T-helper 2 cell (primary cell): Measurements from ENCODE around the gene DNAH8.
"Not testable (repeated sequence)": the region's sequence is repeated elsewhere in the genome, so short reads cannot be mapped to it uniquely, and the experiment has no call there.

Experiments used
- DNase-seq, 5 experiments: peaks; one replicate each; pipeline versions ENCODE4 v3.0.0 to v3.0.0-alpha.2; 2012 to 2022

DNAH8 gene

GRCh38 chr6:38750968-38751615 lies 36.0 kb downstream of the DNAH8 start:
- DNase-seq, result peak in 1 of 5 experiments; percentile 3

- no peak for DNase-seq
Measured at GRCh38 chr6:38753707-38754106, 38.6 kb downstream of the DNAH8 start.

- DNase-seq, result no peak
Measured at GRCh38 chr6:38755207-38755606, 40.1 kb downstream of the DNAH8 start.

- DNase-seq, result no peak
Measured at GRCh38 chr6:38755874-38756273, 40.8 kb downstream of the DNAH8 start.

GRCh38 chr6:38760097-38760496 lies 45.0 kb downstream of the DNAH8 start:
- DNase-seq, result no peak

- no peak for DNase-seq
Measured at GRCh38 chr6:38762848-38763247, 47.7 kb downstream of the DNAH8 start.

- DNase-seq, result no peak
Measured at GRCh38 chr6:38767560-38767959, 52.4 kb downstream of the DNAH8 start.

GRCh38 chr6:38773338-38773737 lies 58.2 kb downstream of the DNAH8 start:
- peak in 1 of 5 experiments; percentile 33 for DNase-seq

- no peak for DNase-seq
Measured at GRCh38 chr6:38774929-38775707, 60.0 kb downstream of the DNAH8 start.

- DNase-seq, result no peak
Measured at GRCh38 chr6:38775870-38776269, 60.8 kb downstream of the DNAH8 start.

- peak in 1 of 5 experiments; percentile 14 for DNase-seq
Measured at GRCh38 chr6:38776515-38776914, 61.4 kb downstream of the DNAH8 start.

GRCh38 chr6:38779310-38780062 lies 64.4 kb downstream of the DNAH8 start:
- no peak for DNase-seq

- no peak for DNase-seq
Measured at GRCh38 chr6:38782616-38783015, 67.5 kb downstream of the DNAH8 start.

- DNase-seq, result no peak
Measured at GRCh38 chr6:38783443-38784228, 68.5 kb downstream of the DNAH8 start.

GRCh38 chr6:38784506-38785235 lies 69.6 kb downstream of the DNAH8 start:
- no peak for DNase-seq

- no peak for DNase-seq
Measured at GRCh38 chr6:38786486-38786885, 71.4 kb downstream of the DNAH8 start.

GRCh38 chr6:38789256-38789655 lies 74.1 kb downstream of the DNAH8 start:
- DNase-seq, result no peak

GRCh38 chr6:38792356-38792755 lies 77.2 kb downstream of the DNAH8 start:
- DNase-seq, result no peak

- DNase-seq, result no peak
Measured at GRCh38 chr6:38794682-38795081, 79.6 kb downstream of the DNAH8 start.

- no peak for DNase-seq
Measured at GRCh38 chr6:38796006-38796405, 80.9 kb downstream of the DNAH8 start.

- not testable (repeated sequence) for DNase-seq
Measured at GRCh38 chr6:38796437-38796836, 81.3 kb downstream of the DNAH8 start.

GRCh38 chr6:38796850-38797249 lies 81.7 kb downstream of the DNAH8 start:
- DNase-seq, result no peak
